Occipital lobe (tissue), 3 donors: Measurements from ENCODE around the gene SCARF1. TPM values are rescaled to one million over a fixed set of nuclear protein-coding genes. Genes with fewer than 3 reads are reported as not detected.
A peak's percentile ranks its signal among the peaks of the same experiment; 100 is the strongest.

ENCODE experiments used
- DNase-seq: peaks from one replicate; lab custom pipeline; 2025; lab: John Stamatoyannopoulos, UW
- small RNA-seq: library from RNA; depleted of rRNA; stranded (forward); fragments of <200 nt; gene quantifications from one replicate; pipeline ENCODE3, GENCODE V24; 2014
- total RNA-seq: library from RNA; depleted of rRNA; stranded (reverse); fragments of >200 nt; gene quantifications from one replicate; pipeline ENCODE4 v1.2.3, GENCODE V29; 2014

SCARF1 gene
- total RNA-seq, 1 donor from 2014 or later, result 3.9 TPM

- DNase-seq, result no peak
These were observed 40.6 kb downstream of the SCARF1 start for GRCh38 chr17:1604831-1605528.

GRCh38 chr17:1601571-1601970 is 44.0 kb downstream of the SCARF1 start:
- no peak for DNase-seq

- no peak for DNase-seq
These were observed 47.0 kb downstream of the SCARF1 start for GRCh38 chr17:1598399-1599095.

GRCh38 chr17:1597861-1598342 is 47.6 kb downstream of the SCARF1 start:
- no peak for DNase-seq

GRCh38 chr17:1593630-1593931 is 52.0 kb downstream of the SCARF1 start:
- no peak for DNase-seq

GRCh38 chr17:1592751-1593629 is 52.5 kb downstream of the SCARF1 start:
- no peak for DNase-seq

- DNase-seq, result no peak
These were observed 54.0 kb downstream of the SCARF1 start for GRCh38 chr17:1591474-1592090.

- DNase-seq, result no peak
These were observed 54.6 kb downstream of the SCARF1 start for GRCh38 chr17:1590747-1591473.

GRCh38 chr17:1590029-1590746 is 55.3 kb downstream of the SCARF1 start:
- peak; percentile 59 for DNase-seq

GRCh38 chr17:1588821-1589585 is 56.5 kb downstream of the SCARF1 start:
- no peak for DNase-seq

- no peak for DNase-seq
These were observed 61.4 kb downstream of the SCARF1 start for GRCh38 chr17:1584167-1584566.

Small RNA genes within 50 kb of the gene (small RNA-seq; reads per million reads assigned to genes)
- not detected for gene RN7SL105P

Other genes starting within 250 kb of the SCARF1 start
- 515 TPM for gene YWHAE, start 245.5 kb downstream of the SCARF1 start, total RNA-seq
- gene CRK, start 189.5 kb downstream of the SCARF1 start, total RNA-seq, result 152 TPM
- 7.3 TPM for gene MYO1C, start 153.0 kb downstream of the SCARF1 start, total RNA-seq
- 43.2 TPM for gene INPP5K, start 129.1 kb downstream of the SCARF1 start, total RNA-seq
- gene PITPNA, start 82.9 kb downstream of the SCARF1 start, total RNA-seq, result 15.1 TPM
- 15.1 TPM for gene SLC43A2, start 16.9 kb downstream of the SCARF1 start, total RNA-seq
- gene RILP, start 4.1 kb upstream of the SCARF1 start, total RNA-seq, result 1.4 TPM
- 71.1 TPM for gene PRPF8, start 39.1 kb upstream of the SCARF1 start, total RNA-seq
- gene TLCD2, start 64.6 kb upstream of the SCARF1 start, total RNA-seq, result 0.47 TPM
- gene WDR81, start 79.0 kb upstream of the SCARF1 start, total RNA-seq, result 10.8 TPM
- 0.16 TPM for gene SERPINF2, start 97.1 kb upstream of the SCARF1 start, total RNA-seq
- gene SERPINF1, start 116.3 kb upstream of the SCARF1 start, total RNA-seq, result 5.8 TPM
- 9.8 TPM for gene SMYD4, start 184.2 kb upstream of the SCARF1 start, total RNA-seq
- 16.4 TPM for gene RPA1, start 184.3 kb upstream of the SCARF1 start, total RNA-seq